GM12801 (cell line): ENCODE measurements around the gene GPR4.

Experiments used
- TF ChIP-seq, protein P1 (sequence below): IDR thresholded peaks from one replicate; pipeline ENCODE4 v1.5.1; 2011; ENCODE audit warnings: control low read depth; ENCODE audit not compliant: insufficient read length; ENCODE audit errors: extremely low read depth

The GPR4 gene

DNA sequence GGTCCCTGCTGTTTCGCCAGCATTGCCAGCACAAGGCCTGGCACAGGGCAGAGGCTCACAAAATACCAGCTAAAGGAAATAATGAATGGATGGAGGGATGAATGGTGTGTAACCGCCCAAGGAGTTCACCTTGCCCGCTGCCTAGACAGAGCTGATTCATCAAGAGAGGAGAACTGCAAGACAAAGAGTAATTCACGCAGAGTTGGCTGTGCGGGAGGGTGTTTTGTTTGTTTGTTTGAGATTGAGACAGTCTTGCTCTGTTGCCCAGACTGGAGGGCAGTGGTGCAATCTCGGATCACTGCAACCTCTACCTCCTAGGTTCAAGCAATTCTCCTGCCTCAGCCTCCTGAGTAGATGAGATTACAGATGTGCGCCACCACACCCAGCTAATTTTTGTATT is 20.4 kb downstream of the GPR4 start:
- TF ChIP-seq, protein P1, sequence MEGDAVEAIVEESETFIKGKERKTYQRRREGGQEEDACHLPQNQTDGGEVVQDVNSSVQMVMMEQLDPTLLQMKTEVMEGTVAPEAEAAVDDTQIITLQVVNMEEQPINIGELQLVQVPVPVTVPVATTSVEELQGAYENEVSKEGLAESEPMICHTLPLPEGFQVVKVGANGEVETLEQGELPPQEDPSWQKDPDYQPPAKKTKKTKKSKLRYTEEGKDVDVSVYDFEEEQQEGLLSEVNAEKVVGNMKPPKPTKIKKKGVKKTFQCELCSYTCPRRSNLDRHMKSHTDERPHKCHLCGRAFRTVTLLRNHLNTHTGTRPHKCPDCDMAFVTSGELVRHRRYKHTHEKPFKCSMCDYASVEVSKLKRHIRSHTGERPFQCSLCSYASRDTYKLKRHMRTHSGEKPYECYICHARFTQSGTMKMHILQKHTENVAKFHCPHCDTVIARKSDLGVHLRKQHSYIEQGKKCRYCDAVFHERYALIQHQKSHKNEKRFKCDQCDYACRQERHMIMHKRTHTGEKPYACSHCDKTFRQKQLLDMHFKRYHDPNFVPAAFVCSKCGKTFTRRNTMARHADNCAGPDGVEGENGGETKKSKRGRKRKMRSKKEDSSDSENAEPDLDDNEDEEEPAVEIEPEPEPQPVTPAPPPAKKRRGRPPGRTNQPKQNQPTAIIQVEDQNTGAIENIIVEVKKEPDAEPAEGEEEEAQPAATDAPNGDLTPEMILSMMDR: no peak

DNA sequence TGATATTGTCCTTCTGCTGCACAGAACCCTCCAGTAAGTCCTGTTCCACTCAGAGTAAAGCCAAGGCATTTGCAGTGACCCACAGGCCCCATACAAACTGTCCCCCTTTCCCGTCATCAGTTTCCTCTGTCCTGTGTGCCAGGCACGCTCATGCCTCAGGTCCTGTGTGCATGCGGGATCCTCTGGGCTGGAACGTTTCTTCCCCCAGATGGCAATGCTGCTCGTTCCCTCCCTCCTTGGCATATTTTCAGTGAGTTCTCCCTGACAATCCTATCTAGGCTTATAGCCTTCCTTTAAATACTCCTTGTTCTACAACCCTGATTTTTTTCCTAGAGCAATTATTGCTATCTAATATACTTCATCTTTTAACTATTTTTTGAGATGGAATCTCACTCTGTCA is 23.2 kb downstream of the GPR4 start:
- TF ChIP-seq, protein P1: no peak

DNA sequence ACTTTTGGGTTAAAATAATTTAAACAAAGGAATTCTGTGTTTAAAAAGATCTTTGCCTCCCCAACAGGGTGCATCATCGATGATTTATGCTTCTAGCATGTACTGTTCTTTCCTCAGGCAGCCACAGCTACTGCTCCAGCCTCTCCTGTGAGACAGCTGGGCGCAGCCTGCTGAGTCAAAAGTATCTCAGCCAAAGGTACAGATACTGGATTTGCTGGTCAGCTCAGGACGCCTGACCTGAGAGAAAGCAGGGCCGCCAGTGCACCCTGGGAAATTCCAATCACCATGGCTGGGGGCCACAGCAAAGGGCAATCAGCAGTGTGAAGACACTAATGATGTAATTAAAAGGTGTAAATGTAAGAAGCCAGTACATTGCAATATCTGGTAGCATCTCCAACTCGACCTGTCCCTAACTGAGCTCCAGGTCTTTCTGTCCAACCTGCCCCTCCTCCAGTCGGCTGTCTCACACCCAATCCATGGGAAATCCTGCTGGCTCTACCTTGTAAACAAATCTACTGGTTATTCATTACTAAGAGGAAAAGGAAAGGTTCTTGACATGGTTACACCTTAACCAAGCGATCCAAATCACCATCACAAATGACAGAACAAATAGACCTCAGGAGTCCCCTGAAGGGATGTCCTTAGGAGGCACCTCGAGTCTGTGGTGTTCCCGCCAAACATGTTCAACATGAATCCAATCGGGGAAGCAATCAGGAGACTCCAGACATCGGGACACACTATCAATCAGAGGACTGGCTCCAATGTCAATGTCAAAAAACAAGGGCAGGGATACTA is 24.7 kb downstream of the GPR4 start:
- TF ChIP-seq, protein P1: no peak

DNA sequence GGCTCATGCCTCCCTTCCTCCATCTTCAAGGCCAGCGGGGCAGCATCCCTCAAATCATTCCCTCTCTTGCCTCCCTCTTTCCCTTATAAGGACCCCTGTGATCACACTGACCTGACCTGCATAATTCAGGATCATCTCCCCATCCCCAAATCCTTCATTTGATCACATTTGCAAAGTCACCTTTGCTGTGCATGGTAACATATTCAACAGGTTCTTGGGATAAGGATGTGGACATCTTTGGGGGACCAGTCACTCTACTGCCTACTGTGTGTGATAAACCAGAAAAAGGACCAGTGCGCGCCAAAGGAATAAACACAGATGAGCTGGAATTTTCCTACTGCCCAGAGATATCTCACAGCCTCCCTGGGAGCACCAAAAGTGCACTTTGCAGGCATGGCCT is 25.3 kb downstream of the GPR4 start:
- TF ChIP-seq, protein P1: no peak

DNA sequence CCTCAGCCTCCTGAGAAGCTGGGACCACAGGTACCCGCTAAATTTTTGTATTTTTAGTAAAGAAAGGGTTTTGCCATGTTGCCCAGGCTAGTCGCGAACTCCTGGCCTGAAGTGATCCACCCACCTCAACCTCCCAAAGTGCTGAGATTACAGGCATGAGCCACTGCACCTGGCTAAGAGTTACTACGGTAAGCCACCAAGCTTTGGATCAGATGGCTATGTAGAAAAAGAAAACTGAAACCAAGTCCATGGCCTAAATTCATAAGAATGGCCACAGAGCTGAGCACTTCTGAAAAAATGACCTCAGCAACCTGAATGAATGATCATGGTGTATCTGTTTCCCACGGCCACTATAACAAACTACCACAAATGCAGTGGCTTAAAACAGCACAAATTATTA is 26.8 kb downstream of the GPR4 start:
- TF ChIP-seq, protein P1: no peak

DNA sequence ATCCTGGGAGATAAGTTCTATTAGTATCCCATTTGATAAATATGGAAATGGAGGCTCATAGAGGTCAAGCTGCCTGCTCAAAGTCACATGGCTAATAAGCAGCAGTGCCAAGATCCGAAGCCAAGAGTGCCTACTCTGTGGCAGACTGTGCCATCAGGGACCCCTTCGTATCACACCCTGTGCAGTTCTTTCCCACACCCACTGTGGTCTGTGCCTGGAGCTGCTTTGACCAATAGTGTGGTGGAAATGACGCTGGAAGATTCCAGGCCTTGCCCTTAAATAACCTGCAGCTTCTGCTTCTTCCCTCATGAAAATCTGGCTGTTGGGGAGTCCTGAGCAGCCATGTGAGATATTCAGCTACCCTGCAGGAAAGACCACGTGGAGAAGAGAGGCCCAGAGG is 27.5 kb downstream of the GPR4 start:
- TF ChIP-seq, protein P1: no peak

DNA sequence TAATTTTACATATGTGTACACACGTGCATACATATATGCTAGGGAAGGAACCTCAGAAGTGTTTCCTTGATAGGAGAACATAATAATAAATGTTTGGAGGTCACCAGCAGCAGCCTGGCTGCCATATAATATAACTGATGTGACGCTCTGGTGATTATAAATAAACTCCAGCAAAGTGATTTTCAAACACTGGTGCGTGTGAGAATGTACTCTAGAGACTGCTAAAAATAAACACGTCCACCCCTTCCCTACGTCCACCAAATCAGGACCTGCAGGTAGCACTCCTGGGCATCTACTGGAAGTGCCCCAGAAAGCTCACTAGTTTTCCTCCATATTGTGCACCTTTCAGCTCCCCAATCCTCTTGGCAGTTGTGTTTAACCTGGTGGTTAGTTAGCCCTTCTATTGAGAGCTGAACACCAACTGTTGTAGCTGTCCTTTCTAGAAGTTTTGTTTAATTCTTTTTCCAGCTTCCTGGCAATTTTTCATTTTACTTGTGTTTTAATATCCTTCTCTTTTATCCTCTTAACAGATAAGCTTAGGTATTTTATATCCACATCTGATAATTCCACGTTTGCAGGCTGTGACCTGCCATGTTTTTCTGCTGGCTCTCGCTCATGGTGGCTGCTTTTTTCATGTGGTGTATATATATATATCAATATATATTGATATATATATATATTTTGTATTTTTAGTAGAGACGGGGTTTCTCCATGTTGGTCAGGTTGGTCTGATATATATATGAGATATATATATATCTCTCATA is 30.4 kb downstream of the GPR4 start:
- TF ChIP-seq, protein P1: no peak
